ENCODE results near the gene PARD3B.

PARD3B gene

GRCh38 chr2:205613970-205614559 lies 1068.8 kb downstream of the PARD3B start:
- no peaks in the 10 kb centered on the region for H3F3A ChIP-seq (ENCODE audit: insufficient read depth, low read length)
- no peaks in the 10 kb centered on the region for H3K36me3 ChIP-seq (replicated peaks; ENCODE audit: insufficient read depth, low read length)
- no peak overlapping the region for H3K27ac ChIP-seq (ENCODE audit: low read length)
- no peak overlapping the region for H2AFZ ChIP-seq (ENCODE audit: low read length)
- H4K20me1 ChIP-seq (ENCODE audit: insufficient read depth, low read length) = no peaks in the 10 kb centered on the region
- no peak for DNase-seq
- H3K4me3 ChIP-seq (ENCODE audit: low read length) = no peak overlapping the region
- H3K27me3 ChIP-seq (replicated peaks; ENCODE audit: insufficient read depth, low read length) = no peaks in the 10 kb centered on the region
- TF ChIP-seq CTCF (IDR thresholded peaks at IDR 0.05; ENCODE audit: low read length) = no peak
- no peak for TF ChIP-seq EZH2 (optimal IDR thresholded peaks at IDR 0.05; ENCODE audit: low read depth, low read length)
- no peaks in the 10 kb centered on the region for H3K79me2 ChIP-seq (ENCODE audit: low read length)
- H3K9me2 ChIP-seq (replicated peaks; ENCODE audit: insufficient read depth, low read length) = no peaks in the 10 kb centered on the region
- H3K4me2 ChIP-seq (ENCODE audit: low read depth, low read length) = no peak overlapping the region
- no peak overlapping the region for H3K9ac ChIP-seq (ENCODE audit: low read length)
- no peaks in the 10 kb centered on the region for H3K9me3 ChIP-seq (replicated peaks; ENCODE audit: insufficient read depth, low read length)
- peaks cover 3% of the 10 kb centered on the region; the same call in 1 of the 2 replicates for H3K4me1 ChIP-seq (ENCODE audit: low read length)

GRCh38 chr2:205614965-205615364 lies 1069.7 kb downstream of the PARD3B start:
- DNase-seq = no peak
- Histone ChIP-seq H3K36me3 (replicated peaks; ENCODE audit: insufficient read depth, low read length) (no peaks in the 10 kb centered on the region), H2AFZ (ENCODE audit: low read length) (no peak overlapping the region), H3K27ac (ENCODE audit: low read length) (no peak overlapping the region), H3K79me2 (ENCODE audit: low read length) (no peaks in the 10 kb centered on the region), H3K27me3 (replicated peaks; ENCODE audit: insufficient read depth, low read length) (no peaks in the 10 kb centered on the region), H3K9ac (ENCODE audit: low read length) (no peak overlapping the region), H3F3A (ENCODE audit: insufficient read depth, low read length) (no peaks in the 10 kb centered on the region), H3K9me2 (replicated peaks; ENCODE audit: insufficient read depth, low read length) (no peaks in the 10 kb centered on the region), H3K4me3 (ENCODE audit: low read length) (no peak overlapping the region), H4K20me1 (ENCODE audit: insufficient read depth, low read length) (no peaks in the 10 kb centered on the region), H3K4me1 (ENCODE audit: low read length) (peaks cover 10% of the 10 kb centered on the region), H3K4me2 (ENCODE audit: low read depth, low read length) (no peak overlapping the region), H3K9me3 (replicated peaks; ENCODE audit: insufficient read depth, low read length) (no peaks in the 10 kb centered on the region)
- TF ChIP-seq EZH2 (optimal IDR thresholded peaks at IDR 0.05; ENCODE audit: low read depth, low read length) (no peak), CTCF (IDR thresholded peaks at IDR 0.05; ENCODE audit: low read length) (no peak), EZH2phosphoT487 (IDR thresholded peaks at IDR 0.05; ENCODE audit: low read length) (no peak)

- Histone ChIP-seq H3K9me3 (replicated peaks; ENCODE audit: insufficient read depth, low read length) (no peaks in the 10 kb centered on the region), H2AFZ (ENCODE audit: low read length) (no peak overlapping the region), H4K20me1 (ENCODE audit: insufficient read depth, low read length) (no peaks in the 10 kb centered on the region), H3K27me3 (replicated peaks; ENCODE audit: insufficient read depth, low read length) (no peaks in the 10 kb centered on the region), H3K4me3 (ENCODE audit: low read length) (no peak overlapping the region), H3K36me3 (replicated peaks; ENCODE audit: insufficient read depth, low read length) (no peaks in the 10 kb centered on the region), H3K4me2 (ENCODE audit: low read depth, low read length) (no peak overlapping the region), H3K9ac (ENCODE audit: low read length) (no peak overlapping the region), H3K4me1 (ENCODE audit: low read length) (peaks cover 15% of the 10 kb centered on the region), H3K79me2 (ENCODE audit: low read length) (no peaks in the 10 kb centered on the region), H3K9me2 (replicated peaks; ENCODE audit: insufficient read depth, low read length) (no peaks in the 10 kb centered on the region), H3K27ac (ENCODE audit: low read length) (no peak overlapping the region), H3F3A (ENCODE audit: insufficient read depth, low read length) (no peaks in the 10 kb centered on the region)
- TF ChIP-seq CTCF (IDR thresholded peaks at IDR 0.05; ENCODE audit: low read length) = no peak
- TF ChIP-seq EZH2phosphoT487 (IDR thresholded peaks at IDR 0.05; ENCODE audit: low read length) = no peak
- TF ChIP-seq EZH2 (optimal IDR thresholded peaks at IDR 0.05; ENCODE audit: low read depth, low read length) = no peak
- DNase-seq = no peak
Observed at GRCh38 chr2:205617905-205618304, 1072.6 kb downstream of the PARD3B start.

All from MM.1S (cell line).